Keratinocyte (primary cell): ENCODE results near the gene EXOC4.

Experiments
- CTCF ChIP-seq, 3 experiments: IDR thresholded peaks in 1 of 3; conservative IDR thresholded peaks in 1 of 3; optimal IDR thresholded peaks in 1 of 3; 2 replicates in 2 of 3; 3 replicates in 1 of 3; pipeline versions ENCODE3 to v1.5.1; 2011; ENCODE audit warnings: low read length in 3 of 3, mild to moderate bottlenecking in 3 of 3, moderate library complexity in 2 of 3, control low read depth in 1 of 3, inconsistent platforms in 1 of 3; ENCODE audit not compliant: insufficient read depth in 2 of 3; ENCODE audit errors: extremely low read depth in 1 of 3
- EZH2 ChIP-seq: IDR thresholded peaks from one replicate; pipeline ENCODE4 v1.6.1; 2012; ENCODE audit warnings: inconsistent platforms, mild to moderate bottlenecking, low read length, moderate library complexity

- TF ChIP-seq CTCF (optimal IDR thresholded peaks at IDR 0.05 in 1 of 3, IDR thresholded peaks at IDR 0.05 in 1 of 3, conservative IDR thresholded peaks at IDR 0.05 in 1 of 3; ENCODE audit: extremely low read depth in 1 of 3, insufficient read depth in 2 of 3, low read length in 3 of 3) (no peak), EZH2 (no peak)
Measured at GRCh38 chr7:133419041-133419440, 166.2 kb downstream of the EXOC4 start.
